HEK293T (cell line): Measurements from ENCODE around the gene TOR4A.

ENCODE experiments used
- ARNT ChIP-seq: fragments of 450-650 bp; IDR thresholded peaks from 2 replicates; pipeline ENCODE4 v1.6.1; 2017; ENCODE audit warnings: mild to moderate bottlenecking
- BHLHE40 ChIP-seq: fragments of 450-650 bp; IDR thresholded peaks from 2 replicates; pipeline ENCODE4 v1.6.1; 2016; ENCODE audit warnings: mild to moderate bottlenecking, moderate library complexity, borderline replicate concordance
- ELF4 ChIP-seq: fragments of 450-650 bp; IDR thresholded peaks from 2 replicates; pipeline ENCODE4 v1.6.1; 2017; ENCODE audit warnings: antibody characterized with exemption
- FOXA1 ChIP-seq: fragments of 450-650 bp; IDR thresholded peaks from 2 replicates; pipeline ENCODE4 v1.6.1; 2016; ENCODE audit warnings: mild to moderate bottlenecking
- FOXM1 ChIP-seq: fragments of 450-650 bp; IDR thresholded peaks from 2 replicates; pipeline ENCODE4 v1.6.1; 2017; ENCODE audit warnings: mild to moderate bottlenecking, borderline replicate concordance
- L3MBTL2 ChIP-seq: fragments of 450-650 bp; conservative IDR thresholded peaks from 2 replicates; pipeline ENCODE4 v1.6.1; 2016; ENCODE audit warnings: mild to moderate bottlenecking
- SUZ12 ChIP-seq: fragments of 450-650 bp; IDR thresholded peaks from 2 replicates; pipeline ENCODE4 v1.6.1; 2016; ENCODE audit warnings: mild to moderate bottlenecking
- TARDBP ChIP-seq: fragments of 450-650 bp; IDR thresholded peaks from 2 replicates; pipeline ENCODE4 v1.6.1; 2016
- TF ChIP-seq, protein P1 (sequence below): fragments of 450-650 bp; IDR thresholded peaks from 2 replicates; pipeline ENCODE4 v1.6.1; 2016

GRCh38 chr9:137299203-137299565 is 21.7 kb downstream of the TOR4A start:
- TF ChIP-seq ARNT (no peak), FOXA1 (no peak), L3MBTL2 (no peak), TARDBP (no peak), BHLHE40 (no peak), FOXM1 (no peak), SUZ12 (no peak), ELF4 (no peak)
- TF ChIP-seq, protein P1, sequence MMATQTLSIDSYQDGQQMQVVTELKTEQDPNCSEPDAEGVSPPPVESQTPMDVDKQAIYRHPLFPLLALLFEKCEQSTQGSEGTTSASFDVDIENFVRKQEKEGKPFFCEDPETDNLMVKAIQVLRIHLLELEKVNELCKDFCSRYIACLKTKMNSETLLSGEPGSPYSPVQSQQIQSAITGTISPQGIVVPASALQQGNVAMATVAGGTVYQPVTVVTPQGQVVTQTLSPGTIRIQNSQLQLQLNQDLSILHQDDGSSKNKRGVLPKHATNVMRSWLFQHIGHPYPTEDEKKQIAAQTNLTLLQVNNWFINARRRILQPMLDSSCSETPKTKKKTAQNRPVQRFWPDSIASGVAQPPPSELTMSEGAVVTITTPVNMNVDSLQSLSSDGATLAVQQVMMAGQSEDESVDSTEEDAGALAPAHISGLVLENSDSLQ = no peak
